ENCODE data around the gene PRELID2. TPM values are rescaled to one million over a fixed set of nuclear protein-coding genes. Genes with fewer than 3 reads are reported as not detected.
A peak's percentile ranks its signal among the peaks of the same experiment; 100 is the strongest.

The PRELID2 gene
- polyA plus RNA-seq, 2 of the 4 experiments (the other 2 are of a cell fraction), result 8.5 to 10.4 TPM

DNA sequence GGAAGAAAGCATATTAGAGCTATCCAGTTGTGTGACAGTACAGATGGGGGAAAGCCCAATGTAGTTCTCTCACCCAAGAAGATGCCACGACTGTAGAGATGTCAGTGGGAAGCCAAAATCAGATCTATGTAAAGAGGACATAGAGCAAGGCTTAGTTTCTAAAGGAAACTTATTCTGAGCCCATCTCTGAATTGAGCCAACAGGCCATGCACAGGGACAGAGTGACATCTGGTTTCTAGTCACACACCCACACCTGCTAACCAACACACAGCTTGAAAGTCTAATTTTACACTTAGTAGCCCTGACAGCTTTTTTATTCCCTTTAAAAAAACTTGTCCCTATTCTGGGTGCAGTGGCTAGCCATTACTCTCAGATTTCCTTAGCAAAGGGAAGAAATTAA is 22.3 kb downstream of the PRELID2 start:
- Histone ChIP-seq H3K4me2 (no peak overlapping the region), H3K4me1 (no peaks in the 10 kb centered on the region), H3K9me3 (no peaks in the 10 kb centered on the region), H3K27ac (no peak overlapping the region), H3K4me3 (no peak overlapping the region)
- ChIA-PET POLR2A (no interaction called here), CTCF (interaction anchor here (0.7 to 2.7 kb wide), 14 partner anchors 9 to 1609 kb away, joined by 3 to 25 read pairs (median 4); partner anchors contain the start of gene PRELID2)
- WGBS (ENCODE audit: missing lambda C conversion rate), result 26% methylated on average over 1 of the region's 1 CpG
- no peak for DNase-seq (ENCODE audit: low read depth in 1 of 2, low spot score in 1 of 2)
- TF ChIP-seq KDM1A (IDR thresholded peaks at IDR 0.05; ENCODE audit: low read depth), result no peak
- TF ChIP-seq MAZ (IDR thresholded peaks at IDR 0.05; ENCODE audit: borderline replicate concordance, low read depth, low read length), result no peak
- TF ChIP-seq KDM5A (IDR thresholded peaks at IDR 0.05), result no peak
- no peak for TF ChIP-seq RFX5 (IDR thresholded peaks at IDR 0.05)
- TF ChIP-seq EP300 (IDR thresholded peaks at IDR 0.05), result no peak
- no peak for TF ChIP-seq ESRRA (IDR thresholded peaks at IDR 0.05; ENCODE audit: borderline replicate concordance, low read length)
- TF ChIP-seq, protein P1, sequence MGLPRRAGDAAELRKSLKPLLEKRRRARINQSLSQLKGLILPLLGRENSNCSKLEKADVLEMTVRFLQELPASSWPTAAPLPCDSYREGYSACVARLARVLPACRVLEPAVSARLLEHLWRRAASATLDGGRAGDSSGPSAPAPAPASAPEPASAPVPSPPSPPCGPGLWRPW (IDR thresholded peaks at IDR 0.05), result no peak
- TF ChIP-seq, protein P2, sequence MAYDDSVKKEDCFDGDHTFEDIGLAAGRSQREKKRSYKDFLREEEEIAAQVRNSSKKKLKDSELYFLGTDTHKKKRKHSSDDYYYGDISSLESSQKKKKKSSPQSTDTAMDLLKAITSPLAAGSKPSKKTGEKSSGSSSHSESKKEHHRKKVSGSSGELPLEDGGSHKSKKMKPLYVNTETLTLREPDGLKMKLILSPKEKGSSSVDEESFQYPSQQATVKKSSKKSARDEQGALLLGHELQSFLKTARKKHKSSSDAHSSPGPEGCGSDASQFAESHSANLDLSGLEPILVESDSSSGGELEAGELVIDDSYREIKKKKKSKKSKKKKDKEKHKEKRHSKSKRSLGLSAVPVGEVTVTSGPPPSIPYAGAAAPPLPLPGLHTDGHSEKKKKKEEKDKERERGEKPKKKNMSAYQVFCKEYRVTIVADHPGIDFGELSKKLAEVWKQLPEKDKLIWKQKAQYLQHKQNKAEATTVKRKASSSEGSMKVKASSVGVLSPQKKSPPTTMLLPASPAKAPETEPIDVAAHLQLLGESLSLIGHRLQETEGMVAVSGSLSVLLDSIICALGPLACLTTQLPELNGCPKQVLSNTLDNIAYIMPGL (CRISPR knock-in tag; IDR thresholded peaks at IDR 0.05; ENCODE audit: borderline replicate concordance), result no peak
- TF ChIP-seq HEYL (CRISPR knock-in tag; IDR thresholded peaks at IDR 0.05), result no peak
- TF ChIP-seq, protein P3, sequence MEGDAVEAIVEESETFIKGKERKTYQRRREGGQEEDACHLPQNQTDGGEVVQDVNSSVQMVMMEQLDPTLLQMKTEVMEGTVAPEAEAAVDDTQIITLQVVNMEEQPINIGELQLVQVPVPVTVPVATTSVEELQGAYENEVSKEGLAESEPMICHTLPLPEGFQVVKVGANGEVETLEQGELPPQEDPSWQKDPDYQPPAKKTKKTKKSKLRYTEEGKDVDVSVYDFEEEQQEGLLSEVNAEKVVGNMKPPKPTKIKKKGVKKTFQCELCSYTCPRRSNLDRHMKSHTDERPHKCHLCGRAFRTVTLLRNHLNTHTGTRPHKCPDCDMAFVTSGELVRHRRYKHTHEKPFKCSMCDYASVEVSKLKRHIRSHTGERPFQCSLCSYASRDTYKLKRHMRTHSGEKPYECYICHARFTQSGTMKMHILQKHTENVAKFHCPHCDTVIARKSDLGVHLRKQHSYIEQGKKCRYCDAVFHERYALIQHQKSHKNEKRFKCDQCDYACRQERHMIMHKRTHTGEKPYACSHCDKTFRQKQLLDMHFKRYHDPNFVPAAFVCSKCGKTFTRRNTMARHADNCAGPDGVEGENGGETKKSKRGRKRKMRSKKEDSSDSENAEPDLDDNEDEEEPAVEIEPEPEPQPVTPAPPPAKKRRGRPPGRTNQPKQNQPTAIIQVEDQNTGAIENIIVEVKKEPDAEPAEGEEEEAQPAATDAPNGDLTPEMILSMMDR (IDR thresholded peaks at IDR 0.05), result no peak
- TF ChIP-seq CBX2 (IDR thresholded peaks at IDR 0.05; ENCODE audit: borderline replicate concordance, low read depth), result no peak
- no peak for TF ChIP-seq CHD4 (IDR thresholded peaks at IDR 0.05; ENCODE audit: borderline replicate concordance)
- no peak for ATAC-seq
- no peak for FAIRE-seq

GRCh38 chr5:145811834-145812625 is 23.1 kb downstream of the PRELID2 start:
- H3K4me1 ChIP-seq, result peaks cover 6% of the 10 kb centered on the region
- H3K27ac ChIP-seq, result no peak overlapping the region
- no peak overlapping the region for H3K4me2 ChIP-seq
- no peaks in the 10 kb centered on the region for H3K9me3 ChIP-seq
- POLR2A ChIA-PET, result no interaction called here
- H3K4me3 ChIP-seq, result no peak overlapping the region
- DNase-seq (ENCODE audit: low read depth in 1 of 2, low spot score in 1 of 2) (peak in 1 of 2 experiments; percentile 54), FAIRE-seq (no peak), ATAC-seq (peak; percentile 94 to 95)
- TF ChIP-seq, protein P1 (IDR thresholded peaks at IDR 0.05), result no peak
- TF ChIP-seq SMC3 (IDR thresholded peaks at IDR 0.05) (peak; percentile 62), RAD21 (conservative IDR thresholded peaks at IDR 0.05 in 1 of 2, IDR thresholded peaks at IDR 0.05 in 1 of 2) (peak; percentile 68 to 71), EHMT2 (IDR thresholded peaks at IDR 0.05; ENCODE audit: low read depth) (no peak), ZNF302 (CRISPR knock-in tag; IDR thresholded peaks at IDR 0.05) (no peak), FOSL2 (IDR thresholded peaks at IDR 0.05) (no peak), FOSL2 (CRISPR knock-in tag; IDR thresholded peaks at IDR 0.05) (no peak), KDM1A (IDR thresholded peaks at IDR 0.05; ENCODE audit: low read depth) (no peak)
- TF ChIP-seq, protein P3 (IDR thresholded peaks at IDR 0.05), result peak; percentile 59
- 70% methylated on average over 3 of the region's 3 CpGs for WGBS (ENCODE audit: missing lambda C conversion rate)
- CTCF ChIA-PET, result interaction anchor here (0.6 to 2.7 kb wide), 18 partner anchors 8 to 1607 kb away, joined by 3 to 25 read pairs (median 4); partner anchors contain the start of gene PRELID2

Measured in A549 (cell line).